Forelimb muscle (tissue), 1 donor: Measurements from ENCODE around the gene SYCP2. TPM values are rescaled to one million over a fixed set of nuclear protein-coding genes. Genes with fewer than 3 reads are reported as not detected.

Source experiments
- DNase-seq: peaks from one replicate; pipeline ENCODE4 v3.0.0-alpha.2; 2013; ENCODE audit warnings: low read depth
- polyA plus RNA-seq: library from polyadenylated mRNA; unstranded; fragments of 120-200 nt; gene quantifications from one replicate; pipeline ENCODE4 v1.2.1, GENCODE V29; 2013; ENCODE audit not compliant: insufficient read length

The SYCP2 gene
- polyA plus RNA-seq, 1 donor: 3.9 TPM

GRCh38 chr20:59945175-59945574 lies 11.7 kb upstream of the SYCP2 start:
- DNase-seq: no peak

- DNase-seq: no peak
These were observed 11.3 kb upstream of the SYCP2 start for GRCh38 chr20:59944726-59945125.

GRCh38 chr20:59942245-59942644 lies 8.8 kb upstream of the SYCP2 start:
- no peak for DNase-seq

GRCh38 chr20:59940956-59941294 lies 7.5 kb upstream of the SYCP2 start:
- no peak for DNase-seq

- peak; percentile 86 for DNase-seq
These were observed 6.9 kb upstream of the SYCP2 start, which contains the start of the genes FAM217B and PPP1R3D for GRCh38 chr20:59940129-59940955. TSS of gene FAM217B (plus strand) at chr20:59940389. CDS start at chr20:59943944, 3,555 bp downstream. TSS of gene PPP1R3D (minus strand) at chr20:59940305. CDS start at chr20:59939931, 374 bp downstream.

GRCh38 chr20:59939879-59940128 lies 6.4 kb upstream of the SYCP2 start:
- DNase-seq: no peak

- DNase-seq: no peak
These were observed 5.8 kb upstream of the SYCP2 start for GRCh38 chr20:59939052-59939878.

- DNase-seq: no peak
These were observed 5.2 kb upstream of the SYCP2 start for GRCh38 chr20:59938696-59939051.

GRCh38 chr20:59938221-59938620 lies 4.8 kb upstream of the SYCP2 start:
- no peak for DNase-seq

GRCh38 chr20:59937150-59937549 lies 3.7 kb upstream of the SYCP2 start:
- no peak for DNase-seq

GRCh38 chr20:59936409-59936808 lies 3.0 kb upstream of the SYCP2 start:
- no peak for DNase-seq

GRCh38 chr20:59935457-59936185 lies 2.2 kb upstream of the SYCP2 start:
- no peak for DNase-seq

- no peak for DNase-seq
These were observed 580 bp upstream of the SYCP2 start for GRCh38 chr20:59933849-59934585.

- DNase-seq: no peak
These were observed 681 bp downstream of the SYCP2 start for GRCh38 chr20:59932616-59933295.

GRCh38 chr20:59931511-59932312 lies 1.7 kb downstream of the SYCP2 start:
- DNase-seq: no peak

- no peak for DNase-seq
These were observed 7.5 kb downstream of the SYCP2 start for GRCh38 chr20:59925899-59926298.

- DNase-seq: no peak
These were observed 8.1 kb downstream of the SYCP2 start for GRCh38 chr20:59925359-59925758.

- DNase-seq: no peak
These were observed 9.9 kb downstream of the SYCP2 start for GRCh38 chr20:59923514-59923913.

- no peak for DNase-seq
These were observed 12.5 kb downstream of the SYCP2 start for GRCh38 chr20:59920944-59921343.

GRCh38 chr20:59912609-59913008 lies 20.8 kb downstream of the SYCP2 start:
- no peak for DNase-seq
